Psoas muscle (tissue), 8 donors: ENCODE measurements around the gene NENF. TPM values are rescaled to one million over a fixed set of nuclear protein-coding genes. Genes with fewer than 3 reads are reported as not detected.

Source experiments
- ATAC-seq, 4 donors: fragments of 200-7000 bp; cut with Tn5 transposase; one replicate each; pipeline ENCODE4 v1.9.1; 2020; ENCODE audit warnings: moderate library complexity in 3 of 4, mild to moderate bottlenecking in 2 of 4
- DNase-seq, 2 donors: peaks; one replicate each; pipeline ENCODE4 v3.0.0-alpha.2; 2020
- H3K27ac ChIP-seq: fragments of 200-600 bp; one replicate; pipeline ENCODE4 v1.8.0; 2022
- H3K27me3 ChIP-seq, 3 donors: fragments of 200-600 bp in 1 of 3; one replicate each; pipeline versions ENCODE4 v1.6.1 to v1.8.0; 2013 to 2022; ENCODE audit warnings: low read length in 2 of 3, mild to moderate bottlenecking in 2 of 3, moderate library complexity in 1 of 3; ENCODE audit not compliant: insufficient read depth in 3 of 3
- H3K36me3 ChIP-seq, 2 donors: fragments of 200-600 bp in 1 of 2; one replicate each; pipeline versions ENCODE4 v1.6.1 to v1.8.0; 2013 to 2022; ENCODE audit warnings: low read depth in 1 of 2, mild to moderate bottlenecking in 1 of 2, moderate library complexity in 1 of 2; ENCODE audit not compliant: insufficient read depth in 1 of 2
- H3K4me1 ChIP-seq: fragments of 200-600 bp; one replicate; pipeline ENCODE4 v1.8.0; 2022
- H3K4me3 ChIP-seq: fragments of 200-600 bp; one replicate; pipeline ENCODE4 v1.8.0; 2022; ENCODE audit warnings: mild to moderate bottlenecking
- H3K9me3 ChIP-seq: fragments of 200-600 bp; one replicate; pipeline ENCODE4 v1.8.0; 2022
- CTCF ChIP-seq: fragments of 200-600 bp; IDR thresholded peaks from one replicate; pipeline ENCODE4 v1.8.0; 2022; ENCODE audit warnings: antibody characterized with exemption
- WGBS, 3 donors: extraction: QIAGEN DNeasy Blood & Tissue Kit; methylation state at CpG; one replicate each; pipeline versions ENCODE4 v1.1.6 to v1.1.7; 2013; 5-methylcytosine and 5-hydroxymethylcytosine counted together
- intact Hi-C, 2 donors: fragments of 100-400 bp; cut with DNase I; formaldehyde crosslinking; loops; one replicate each; pipeline versions ENCODE4 v1.11.0 to v1.14.2; 2022
- polyA plus RNA-seq, 3 donors: library from polyadenylated mRNA; stranded (reverse); fragments of 200-250 nt; gene quantifications; one replicate each; pipeline ENCODE4 v1.2.3, GENCODE V29; 2013
- total RNA-seq, 4 donors: library from RNA; stranded (reverse); fragmentation: NEBNext Ultra II Directional in 2 of 4; extraction: Animal tissue kit (Norgen Biotek cat#: 25700) in 2 of 4; gene quantifications; one replicate each; pipeline versions ENCODE4 v1.2.1 to v1.2.4, GENCODE V29; 2021 to 2023
- donor health status: healthy with polysubstance abuse.
- donor health status: DM: no; HTN: no; CAD: no; lungs with moderate emphysema.
- donor health status: Bipolar disorder and iron deficiency.
- donor health status: healthy.
- donor health status: DM: yes; HTN: yes; CAD: no.
- donor health status: DM: no; HTN: no; CAD: no.
- donor health status: DM: no; HTN: no; CAD: no.
- donor health status: DM: yes; HTN: yes; CAD: no.

Gene NENF
- total and polyA plus RNA-seq, 7 donors: 59.3 to 74.9 (median 64.2) TPM

- Histone ChIP-seq H3K4me3 (no peak overlapping the region), H3K36me3 (no peaks in the 10 kb centered on the region), H3K27me3 (no peaks in the 10 kb centered on the region), H3K4me1 (peaks cover 7% of the 10 kb centered on the region), H3K27ac (no peak overlapping the region), H3K9me3 (no peaks in the 10 kb centered on the region)
- intact Hi-C loops: loop anchor here (5.0 to 10.0 kb wide), 3 partner anchors 92 to 397 kb away; no protein-coding TSS in a partner anchor
- DNase-seq (no peak), ATAC-seq (no peak)
- WGBS, 3 donors: 88 to 91% (median 90%) methylated on average over 5 of the region's 5 CpGs
- TF ChIP-seq CTCF: no peak
These were observed 26.9 kb downstream of the NENF start for GRCh38 chr1:212459656-212460055.

DNA sequence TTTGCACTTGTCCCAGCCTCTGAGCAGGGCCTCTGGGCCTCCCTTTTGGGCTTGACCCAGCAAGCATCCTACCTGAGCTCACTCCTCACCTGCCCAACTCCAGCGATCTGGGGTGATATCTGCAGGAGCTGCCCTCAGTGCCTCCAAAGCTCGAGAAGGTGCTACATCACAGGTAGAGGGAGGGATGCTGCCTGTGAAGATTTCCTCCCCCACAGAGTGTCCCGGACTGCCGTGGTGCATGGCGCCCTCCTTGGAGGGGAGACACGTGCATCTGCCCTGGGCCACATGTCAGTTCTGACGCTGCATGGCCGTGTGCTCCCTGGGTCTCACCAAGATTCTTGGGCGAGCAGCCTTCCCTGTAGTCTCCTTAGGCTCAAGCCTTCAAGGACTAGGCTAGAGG, 27.7 kb downstream of the NENF start:
- DNase-seq: no peak
- WGBS, 3 donors: 88 to 91% (median 88%) methylated on average over 9 of the region's 9 CpGs

DNA sequence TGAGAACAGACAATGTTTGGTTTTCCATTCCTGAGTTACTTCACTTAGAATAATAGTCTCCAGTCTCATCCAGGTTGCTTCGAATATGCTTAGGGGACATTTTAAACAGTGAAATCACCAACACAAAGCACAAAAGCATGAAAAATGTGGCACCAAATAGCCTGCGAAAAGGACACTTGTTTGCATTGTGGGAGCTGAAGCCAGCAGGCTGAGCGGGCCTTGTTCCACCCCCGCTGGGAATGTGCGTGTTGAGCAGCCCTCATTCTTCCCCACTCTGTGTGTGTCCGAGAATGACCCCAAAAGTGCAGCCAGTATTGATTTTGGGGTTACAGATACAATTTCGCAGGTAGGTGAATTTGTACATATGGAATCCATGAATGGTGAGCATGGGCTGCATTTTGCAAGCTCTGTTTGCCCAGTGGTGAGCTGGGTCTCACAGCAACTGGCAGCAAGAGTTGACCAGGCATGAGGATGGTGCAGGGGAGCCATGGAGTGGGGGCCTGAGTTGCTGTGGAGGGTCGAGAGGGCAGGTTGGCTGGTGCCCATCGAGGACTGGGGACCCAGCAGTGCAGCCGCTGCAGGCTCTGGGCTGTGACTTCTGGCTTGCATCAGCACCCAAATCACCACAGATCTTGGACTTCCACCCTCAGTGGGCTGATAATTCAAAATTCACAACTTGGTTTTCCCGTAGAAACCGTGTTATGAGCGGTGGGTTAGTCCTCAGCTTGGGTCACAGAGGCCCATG, 29.4 kb downstream of the NENF start:
- ATAC-seq: no peak
- intact Hi-C loops: no loop called here
- Histone ChIP-seq H3K9me3 (no peaks in the 10 kb centered on the region), H3K27ac (no peak overlapping the region), H3K4me3 (no peak overlapping the region), H3K36me3 (no peaks in the 10 kb centered on the region), H3K4me1 (no peaks in the 10 kb centered on the region), H3K27me3 (no peaks in the 10 kb centered on the region)
- DNase-seq: no peak
- TF ChIP-seq CTCF: no peak
- WGBS, 3 donors: 88 to 93% (median 91%) methylated on average over 13 of the region's 13 CpGs

More for the DNA sequence above, 27.7 kb downstream of the NENF start:
- no peaks in the 10 kb centered on the region for H3K36me3 ChIP-seq
- H3K27me3 ChIP-seq: no peaks in the 10 kb centered on the region
- no peaks in the 10 kb centered on the region for H3K9me3 ChIP-seq
- no peak for TF ChIP-seq CTCF
- no peak overlapping the region for H3K4me3 ChIP-seq
- intact Hi-C loops: no loop called here
- H3K27ac ChIP-seq: no peak overlapping the region
- ATAC-seq: no peak
- H3K4me1 ChIP-seq: peaks cover 7% of the 10 kb centered on the region

GRCh38 chr1:212463565-212464285, 31.0 kb downstream of the NENF start:
- intact Hi-C loops: no loop called here
- Histone ChIP-seq H3K9me3 (no peaks in the 10 kb centered on the region), H3K4me1 (no peaks in the 10 kb centered on the region), H3K36me3 (no peaks in the 10 kb centered on the region), H3K27me3 (no peaks in the 10 kb centered on the region), H3K27ac (no peak overlapping the region), H3K4me3 (no peak overlapping the region)
- ATAC-seq: no peak
- WGBS, 3 donors: 79 to 88% (median 81%) methylated on average over 7 of the region's 7 CpGs
- DNase-seq: no peak
- TF ChIP-seq CTCF: no peak
